GM23248 (cell line): ENCODE data around the gene DHX40. TPM values are rescaled to one million over a fixed set of nuclear protein-coding genes. Genes with fewer than 3 reads are reported as not detected.
A peak's percentile ranks its signal among the peaks of the same experiment; 100 is the strongest.

Source experiments
- DNase-seq: peaks from one replicate; pipeline ENCODE4 v3.0.0-alpha.2; 2015
- H2AFZ ChIP-seq: fragments of 200-600 bp; sonication (generic); 2 replicates; pipeline ENCODE4 v1.6.1; 2016; ENCODE audit warnings: antibody characterized with exemption
- H3F3A ChIP-seq: fragments of 200-600 bp; sonication (generic); 2 replicates; pipeline ENCODE4 v1.6.1; 2016; ENCODE audit warnings: mild to moderate bottlenecking, antibody characterized with exemption, mixed run types; ENCODE audit not compliant: insufficient read depth
- H3K27ac ChIP-seq: fragments of 200-600 bp; sonication (generic); 2 replicates; pipeline ENCODE4 v1.5.1; 2016; ENCODE audit warnings: mild to moderate bottlenecking
- H3K27me3 ChIP-seq: fragments of 200-600 bp; sonication (generic); replicated peaks from 2 replicates; pipeline ENCODE4 v1.6.1; 2016; ENCODE audit warnings: mild to moderate bottlenecking; ENCODE audit not compliant: insufficient read depth
- H3K36me3 ChIP-seq: fragments of 200-600 bp; sonication (generic); 2 replicates; pipeline ENCODE4 v1.6.1; 2016; ENCODE audit warnings: low read depth, mild to moderate bottlenecking
- H3K4me1 ChIP-seq: fragments of 200-600 bp; sonication (generic); 2 replicates; pipeline ENCODE4 v1.6.1; 2016; ENCODE audit warnings: mild to moderate bottlenecking; ENCODE audit not compliant: insufficient read depth
- H3K4me2 ChIP-seq: fragments of 200-600 bp; sonication (generic); one replicate; pipeline ENCODE4 v1.6.1; 2016; ENCODE audit warnings: mild to moderate bottlenecking; ENCODE audit not compliant: unreplicated experiment
- H3K4me3 ChIP-seq: fragments of 200-600 bp; sonication (generic); 2 replicates; pipeline ENCODE4 v1.5.1; 2016; ENCODE audit warnings: mild to moderate bottlenecking
- H3K79me2 ChIP-seq: fragments of 200-600 bp; sonication (generic); 2 replicates; pipeline ENCODE4 v1.6.1; 2016; ENCODE audit warnings: mild to moderate bottlenecking; ENCODE audit not compliant: insufficient read depth
- H3K9ac ChIP-seq: fragments of 200-600 bp; sonication (generic); 2 replicates; pipeline ENCODE4 v1.6.1; 2016; ENCODE audit warnings: mild to moderate bottlenecking
- H3K9me2 ChIP-seq: fragments of 200-600 bp; sonication (generic); 2 replicates; pipeline ENCODE4 v1.6.1; 2016; ENCODE audit warnings: mixed run types, mild to moderate bottlenecking, moderate library complexity; ENCODE audit not compliant: insufficient read depth
- H3K9me3 ChIP-seq: fragments of 200-600 bp; sonication (generic); one replicate; pipeline ENCODE4 v1.6.1; 2017; ENCODE audit warnings: low read depth
- H4K20me1 ChIP-seq: fragments of 200-600 bp; sonication (generic); 2 replicates; pipeline ENCODE4 v1.6.0; 2016; ENCODE audit not compliant: insufficient read depth
- EZH2 ChIP-seq: fragments of 200-600 bp; sonication (generic); IDR thresholded peaks from 2 replicates; pipeline ENCODE4 v1.6.1; 2018; ENCODE audit warnings: antibody characterized with exemption, mild to moderate bottlenecking; ENCODE audit not compliant: insufficient read depth, poor library complexity, severe bottlenecking
- EZH2phosphoT487 ChIP-seq: fragments of 200-600 bp; sonication (generic); IDR thresholded peaks from 2 replicates; pipeline ENCODE4 v1.6.1; 2018; ENCODE audit warnings: antibody characterized with exemption, moderate library complexity, mild to moderate bottlenecking, low read depth; ENCODE audit not compliant: insufficient read depth
- WGBS, 2 experiments: methylation state at CpG; one replicate each; pipeline ENCODE4 v1.1.6; 2015 to 2017; ENCODE audit warnings: low lambda C conversion rate in 2 of 2, low coverage in 1 of 2; ENCODE audit errors: missing lambda C conversion rate in 2 of 2; 5-methylcytosine and 5-hydroxymethylcytosine counted together
- in situ Hi-C: fragments of 300-500 bp; cut with MboI; formaldehyde crosslinking; loops from 2 replicates; pipeline ENCODE4 v1.15.0; 2020
- polyA plus RNA-seq: library from polyadenylated mRNA; unstranded; fragments of >200 nt; fragmentation: Nextera tagmentation; extraction: Ambion mirVana; gene quantifications from 2 replicates; pipeline ENCODE4 v1.2.1, GENCODE V29; 2016
- total RNA-seq: library from RNA; depleted of rRNA; stranded (reverse); fragments of >200 nt; shearing (Covaris generic); gene quantifications from 2 replicates; pipeline ENCODE4 v1.2.3, GENCODE V29; 2014

The DHX40 gene
- total and polyA plus RNA-seq, 2 experiments from 2014 or later, result 18.9 to 68.5 TPM

DNA sequence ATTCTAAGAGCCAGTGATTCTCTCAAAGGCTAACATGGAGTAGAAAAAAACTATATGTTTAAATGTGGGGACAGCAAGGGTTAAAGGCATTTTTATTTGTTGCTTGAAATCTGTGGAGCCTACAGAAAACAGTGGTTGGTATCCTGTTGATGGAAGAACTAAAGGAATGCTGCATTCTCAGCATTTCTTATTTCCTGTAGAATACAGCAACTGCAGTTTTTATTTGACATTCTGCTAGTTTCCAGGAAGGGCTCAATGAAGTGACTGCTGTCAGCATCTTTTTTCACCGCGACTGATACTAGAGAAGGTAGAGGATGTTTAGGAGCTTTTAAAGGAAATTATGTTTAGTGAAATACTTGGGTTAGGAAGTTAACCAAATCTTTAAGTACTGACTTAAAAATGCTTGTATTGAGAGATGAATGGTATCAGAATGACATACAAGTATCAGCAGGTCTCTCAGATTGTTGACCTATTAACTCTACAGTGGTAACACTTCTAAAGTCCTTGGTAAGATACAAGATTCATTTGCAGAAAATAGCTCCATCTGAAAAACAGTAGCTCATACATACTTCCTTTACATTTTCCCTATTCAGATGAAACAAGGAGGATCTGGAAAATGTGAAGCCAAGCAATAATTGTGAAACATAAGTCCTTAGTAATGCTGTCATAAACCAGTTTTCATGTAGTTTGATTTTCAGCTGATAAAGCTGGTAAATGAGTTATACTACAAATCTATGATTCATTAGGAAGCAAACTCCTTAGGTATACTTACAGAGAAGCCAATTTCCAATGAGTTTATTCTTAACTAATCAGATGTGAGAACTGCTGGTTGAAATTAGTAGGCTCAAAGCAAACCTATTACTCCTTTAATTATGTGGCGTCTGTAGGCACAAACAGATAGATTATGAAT lies 69.5 kb downstream of the DHX40 start:
- peak; percentile 61 for DNase-seq

DNA sequence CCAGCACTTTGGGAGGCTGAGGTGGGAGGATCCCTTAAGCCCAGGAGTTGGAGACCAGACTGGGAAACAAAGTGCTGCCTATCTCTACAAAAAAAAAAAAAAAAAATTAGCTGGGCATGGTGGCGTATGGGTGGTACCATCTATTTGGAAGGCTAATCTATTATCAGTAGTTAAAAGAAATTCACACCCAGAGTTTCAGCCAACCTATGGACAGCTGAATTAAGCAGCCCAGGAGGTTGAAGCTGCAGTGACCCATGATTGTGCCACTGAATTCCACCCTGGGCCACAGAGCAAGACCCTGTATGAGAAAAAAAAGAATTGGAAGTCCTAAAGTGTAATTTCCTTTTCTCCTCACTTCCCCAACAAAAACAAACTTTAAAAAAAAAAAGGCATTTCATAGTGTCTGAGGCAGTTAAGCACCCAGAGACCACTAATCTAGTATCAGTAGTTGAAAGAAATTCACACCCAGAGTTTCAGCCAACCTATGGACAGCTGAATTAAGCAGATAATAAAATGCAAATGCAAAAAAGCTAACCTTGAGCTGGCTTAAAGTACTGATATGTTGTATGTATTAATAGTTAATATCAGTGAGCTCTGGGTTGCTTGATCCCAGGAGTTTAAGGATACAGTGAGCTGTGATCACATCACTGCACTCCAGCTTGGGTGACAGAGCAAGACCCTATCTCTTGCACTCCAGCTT lies 72.4 kb downstream of the DHX40 start:
- Histone ChIP-seq H3K27ac (no peak overlapping the region), H3K79me2 (peaks cover 100% of the 10 kb centered on the region), H3K4me3 (no peak overlapping the region), H3K9me3 (no peaks in the 10 kb centered on the region), H3K4me1 (peaks cover 43% of the 10 kb centered on the region), H3K9me2 (no peaks in the 10 kb centered on the region), H3K9ac (no peak overlapping the region), H3K36me3 (no peaks in the 10 kb centered on the region; the same call in 1 of the 2 replicates), H3K27me3 (no peaks in the 10 kb centered on the region), H3F3A (peaks cover 32% of the 10 kb centered on the region; the same call in 1 of the 2 replicates), H3K4me2 (no peak overlapping the region), H4K20me1 (peaks cover 71% of the 10 kb centered on the region), H2AFZ (no peak overlapping the region)
- DNase-seq, result no peak
- in situ Hi-C loops, result no loop called here
- 100% methylated on average over 1 of the region's 1 CpG for WGBS, 2 experiments
- TF ChIP-seq EZH2 (no peak), EZH2phosphoT487 (no peak)

More for the DNA sequence above, 69.5 kb downstream of the DHX40 start:
- peak overlapping the region; percentile 36 for H3K4me2 ChIP-seq
- H2AFZ ChIP-seq, result no peak overlapping the region
- H3K9me3 ChIP-seq, result no peaks in the 10 kb centered on the region
- in situ Hi-C loops, result no loop called here
- peaks cover 6% of the 10 kb centered on the region; the same call in 1 of the 2 replicates for H3K36me3 ChIP-seq
- H3K27ac ChIP-seq, result peak overlapping the region; percentile 46
- peak overlapping the region; percentile 3; the same call in 1 of the 2 replicates for H3K9ac ChIP-seq
- H3K27me3 ChIP-seq, result no peaks in the 10 kb centered on the region
- TF ChIP-seq EZH2phosphoT487 (no peak), EZH2 (no peak)
- peaks cover 66% of the 10 kb centered on the region for H4K20me1 ChIP-seq
- H3F3A ChIP-seq, result peaks cover 41% of the 10 kb centered on the region
- H3K79me2 ChIP-seq, result peaks cover 100% of the 10 kb centered on the region
- H3K4me3 ChIP-seq, result no peak overlapping the region
- WGBS, 2 experiments, result 46 to 54% methylated on average over 3 of the region's 3 CpGs
- H3K9me2 ChIP-seq, result no peaks in the 10 kb centered on the region
- H3K4me1 ChIP-seq, result peaks cover 39% of the 10 kb centered on the region

DNA sequence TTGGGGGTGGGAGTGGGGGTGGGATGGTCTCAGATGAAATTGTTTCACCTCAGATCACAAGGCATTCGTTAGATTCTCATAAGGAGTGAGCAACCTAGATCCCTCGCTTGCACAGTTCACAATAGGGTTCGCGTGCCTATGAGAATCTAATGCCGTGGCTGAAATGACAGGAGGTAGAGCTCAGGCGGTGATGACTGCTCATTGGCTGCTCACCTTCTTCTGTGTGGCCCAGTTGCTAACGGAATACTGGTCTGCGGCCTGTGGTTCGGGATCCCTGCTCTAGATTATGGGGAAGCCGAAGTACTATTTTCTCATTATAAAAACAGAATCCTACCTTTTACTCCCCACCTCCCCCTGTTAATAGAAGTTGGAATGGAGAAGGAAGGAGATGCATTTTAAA lies 73.1 kb downstream of the DHX40 start:
- H3K4me1 ChIP-seq, result peaks cover 46% of the 10 kb centered on the region
- DNase-seq, result no peak

DNA sequence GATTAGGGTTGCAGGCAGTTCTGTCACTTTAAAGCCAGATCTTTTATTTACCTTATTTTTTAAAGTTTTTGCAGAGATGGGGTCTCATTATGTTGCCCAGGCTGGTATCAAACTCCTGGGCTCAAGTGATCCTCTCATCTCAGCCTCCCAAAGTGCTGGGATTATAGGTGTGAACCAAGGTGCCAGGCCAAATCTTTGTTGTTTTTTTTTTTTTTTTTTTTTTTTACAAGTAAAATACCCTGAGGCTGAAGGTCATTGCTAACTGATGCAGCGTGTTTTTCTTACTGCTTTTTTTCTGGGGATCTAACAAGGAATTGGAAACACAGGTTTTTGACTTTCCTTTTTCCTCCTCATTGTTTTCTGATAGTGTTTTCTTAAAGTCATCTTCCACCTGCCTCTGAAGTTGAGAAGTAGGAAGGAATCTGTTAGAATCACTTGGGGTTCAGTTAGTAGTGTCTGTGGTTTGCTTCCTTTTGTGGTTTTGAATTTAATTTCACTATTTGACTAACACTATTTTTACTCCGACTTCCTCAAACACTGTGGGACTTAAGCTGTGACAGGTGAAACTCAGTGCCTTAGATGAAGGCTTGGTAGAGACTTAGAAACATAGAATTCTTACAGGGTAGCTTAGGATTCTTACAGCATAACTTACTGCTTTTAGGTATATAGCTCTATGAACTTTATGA lies 76.5 kb downstream of the DHX40 start:
- WGBS, 2 experiments, result 79 to 80% methylated on average over 2 of the region's 2 CpGs
- Histone ChIP-seq H3F3A (peaks cover 50% of the 10 kb centered on the region), H3K9ac (no peak overlapping the region), H3K9me2 (no peaks in the 10 kb centered on the region), H3K27ac (no peak overlapping the region), H3K9me3 (no peaks in the 10 kb centered on the region), H3K4me3 (no peak overlapping the region), H4K20me1 (peaks cover 54% of the 10 kb centered on the region), H3K36me3 (peaks cover 28% of the 10 kb centered on the region), H3K4me2 (peak overlapping the region; percentile 39), H2AFZ (no peak overlapping the region), H3K79me2 (peaks cover 100% of the 10 kb centered on the region), H3K4me1 (peaks cover 31% of the 10 kb centered on the region), H3K27me3 (no peaks in the 10 kb centered on the region)
- no peak for DNase-seq
- in situ Hi-C loops, result no loop called here
- TF ChIP-seq EZH2, result no peak
- TF ChIP-seq EZH2phosphoT487, result no peak

More for the DNA sequence above, 73.1 kb downstream of the DHX40 start:
- no peak for TF ChIP-seq EZH2
- no peak for TF ChIP-seq EZH2phosphoT487
- no peak overlapping the region for H3K4me3 ChIP-seq
- H4K20me1 ChIP-seq, result peaks cover 71% of the 10 kb centered on the region
- no peaks in the 10 kb centered on the region for H3K27me3 ChIP-seq
- in situ Hi-C loops, result no loop called here
- no peaks in the 10 kb centered on the region for H3K9me3 ChIP-seq
- H3F3A ChIP-seq, result peaks cover 40% of the 10 kb centered on the region; the same call in 1 of the 2 replicates
- no peak overlapping the region for H3K27ac ChIP-seq
- WGBS, 2 experiments, result 81 to 84% methylated on average over 10 of the region's 10 CpGs
- no peaks in the 10 kb centered on the region; the same call in 1 of the 2 replicates for H3K36me3 ChIP-seq
- H3K4me2 ChIP-seq, result no peak overlapping the region
- H3K9me2 ChIP-seq, result no peaks in the 10 kb centered on the region
- no peak overlapping the region for H3K9ac ChIP-seq
- peaks cover 100% of the 10 kb centered on the region for H3K79me2 ChIP-seq
- H2AFZ ChIP-seq, result no peak overlapping the region
